Activated CD4-positive, alpha-beta T cell treated with anti-CD3 and anti-CD28 coated beads, Interleukin-2, amount 50 U/mL, for 1 hour (primary cell): ENCODE results near the gene PAX8.

Experiments
- DNase-seq: peaks from one replicate; pipeline ENCODE4 v3.0.0-alpha.2; 2020

Gene PAX8

GRCh38 chr2:113202305-113203216 is 76.2 kb downstream of the PAX8 start:
- no peak for DNase-seq

DNA sequence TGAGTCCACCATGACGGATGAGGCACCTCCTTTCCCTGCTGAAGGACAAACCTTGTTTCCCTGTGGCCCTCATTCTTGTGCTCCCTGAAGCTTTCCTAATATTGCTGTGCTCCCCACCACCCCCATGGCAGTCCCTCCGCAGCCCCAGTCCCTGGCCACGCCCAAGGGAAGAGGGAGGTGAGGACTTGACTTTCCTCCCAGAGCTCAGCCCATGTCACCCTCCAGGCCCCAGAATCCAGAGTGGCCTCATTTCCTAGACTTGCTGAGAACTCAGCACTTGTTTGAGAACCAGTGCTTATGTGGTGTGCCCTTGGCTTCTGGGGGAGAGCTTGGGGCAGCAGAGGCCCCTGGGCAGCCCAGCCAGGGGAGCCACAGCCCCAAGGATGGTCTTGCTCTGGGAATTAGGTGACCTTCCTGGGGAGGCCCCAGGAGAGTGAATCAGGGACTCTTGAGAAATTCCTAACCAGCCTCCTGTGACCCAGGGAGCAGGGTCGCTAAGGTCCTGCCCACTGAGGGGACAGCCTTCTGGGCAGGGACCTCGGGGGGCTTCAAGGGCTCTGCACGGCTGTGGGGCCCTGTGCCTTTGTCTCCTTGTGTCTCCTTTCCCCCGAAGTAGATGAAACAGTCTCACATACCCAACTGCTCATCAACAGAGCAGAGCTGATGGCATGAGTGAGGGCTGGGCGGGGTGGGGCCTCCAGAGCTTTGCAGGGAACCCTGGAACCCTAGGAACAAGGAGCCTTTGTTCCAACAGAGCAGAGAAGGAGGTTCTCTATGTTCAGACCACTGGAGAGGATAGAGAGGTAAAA is 77.0 kb downstream of the PAX8 start:
- DNase-seq, result no peak

DNA sequence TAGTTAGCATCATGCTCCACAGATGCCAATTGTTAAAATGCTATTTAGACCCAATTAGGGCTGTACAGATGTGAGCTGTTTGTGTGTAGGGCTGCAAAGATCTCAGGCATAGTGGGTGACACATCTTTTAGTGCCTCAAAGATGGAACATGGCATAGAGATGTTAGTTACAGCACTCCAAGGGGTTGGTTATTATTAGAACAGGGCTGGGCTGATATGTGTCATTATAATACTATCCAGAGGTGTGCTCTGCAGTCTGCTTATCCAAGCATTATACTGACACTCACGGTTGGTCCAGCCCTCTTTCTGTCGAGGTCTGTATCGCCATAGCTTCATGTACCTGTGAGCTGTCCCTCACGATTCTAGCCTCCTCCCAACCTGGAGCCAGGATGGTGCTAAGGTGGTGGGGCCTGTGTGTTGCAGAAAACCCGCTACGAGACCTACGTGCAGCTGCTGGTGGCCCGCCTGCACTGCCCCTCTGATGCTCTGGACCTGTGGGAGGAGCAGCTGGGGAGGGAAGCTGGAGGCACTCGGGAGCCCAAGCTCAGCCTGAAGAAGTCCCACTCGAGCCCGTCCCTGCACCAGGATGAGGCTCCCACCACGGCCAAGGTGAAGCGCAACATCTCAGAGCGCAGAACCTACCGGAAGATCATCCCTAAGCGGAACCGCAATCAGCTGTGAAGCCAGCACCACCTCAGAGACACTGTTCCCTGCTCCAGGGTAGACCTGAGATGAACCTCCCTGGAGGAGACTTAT is 77.8 kb downstream of the PAX8 start:
- DNase-seq, result no peak

GRCh38 chr2:113200236-113200635 is 78.5 kb downstream of the PAX8 start:
- no peak for DNase-seq

DNA sequence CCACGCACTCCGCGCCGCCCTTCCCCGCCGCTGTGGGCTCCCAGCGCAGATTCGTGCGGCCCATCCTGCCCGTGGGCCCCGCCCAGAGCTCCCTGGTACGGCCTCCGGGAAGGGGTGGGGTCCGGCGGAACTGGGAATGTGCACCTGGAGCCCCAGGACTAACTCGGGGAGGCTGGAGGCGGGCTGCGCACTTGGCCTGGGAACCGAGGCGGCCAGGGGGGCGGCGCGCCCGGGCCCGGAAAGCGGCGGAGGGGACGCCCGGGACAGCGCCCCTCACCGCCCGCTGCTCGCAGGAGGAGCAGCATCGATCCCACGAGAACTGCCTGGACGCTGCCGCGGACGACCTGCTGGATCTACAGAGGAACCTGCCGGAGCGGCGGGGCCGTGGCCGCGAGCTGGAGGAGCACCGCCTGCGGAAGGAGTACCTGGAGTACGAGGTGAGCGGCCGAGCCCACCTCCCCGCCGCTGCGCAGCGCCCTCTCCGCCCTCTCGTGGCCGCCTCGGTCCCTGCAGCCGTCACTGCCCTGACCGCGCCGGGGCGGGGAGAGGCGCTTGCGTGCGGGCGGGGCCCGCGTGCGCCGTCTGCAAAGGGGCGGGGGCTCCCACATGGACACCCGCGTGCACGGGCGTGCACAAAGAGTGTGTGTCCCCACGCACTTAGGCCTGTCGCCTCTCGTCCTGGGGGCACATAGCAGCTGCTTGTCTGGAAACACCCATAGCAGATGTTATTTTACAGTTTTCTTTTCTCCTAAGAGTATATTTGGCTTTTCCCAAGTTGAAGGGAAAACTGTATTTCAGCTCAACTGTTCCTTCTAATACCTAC is 79.7 kb downstream of the PAX8 start:
- DNase-seq, result peak; percentile 77

DNA sequence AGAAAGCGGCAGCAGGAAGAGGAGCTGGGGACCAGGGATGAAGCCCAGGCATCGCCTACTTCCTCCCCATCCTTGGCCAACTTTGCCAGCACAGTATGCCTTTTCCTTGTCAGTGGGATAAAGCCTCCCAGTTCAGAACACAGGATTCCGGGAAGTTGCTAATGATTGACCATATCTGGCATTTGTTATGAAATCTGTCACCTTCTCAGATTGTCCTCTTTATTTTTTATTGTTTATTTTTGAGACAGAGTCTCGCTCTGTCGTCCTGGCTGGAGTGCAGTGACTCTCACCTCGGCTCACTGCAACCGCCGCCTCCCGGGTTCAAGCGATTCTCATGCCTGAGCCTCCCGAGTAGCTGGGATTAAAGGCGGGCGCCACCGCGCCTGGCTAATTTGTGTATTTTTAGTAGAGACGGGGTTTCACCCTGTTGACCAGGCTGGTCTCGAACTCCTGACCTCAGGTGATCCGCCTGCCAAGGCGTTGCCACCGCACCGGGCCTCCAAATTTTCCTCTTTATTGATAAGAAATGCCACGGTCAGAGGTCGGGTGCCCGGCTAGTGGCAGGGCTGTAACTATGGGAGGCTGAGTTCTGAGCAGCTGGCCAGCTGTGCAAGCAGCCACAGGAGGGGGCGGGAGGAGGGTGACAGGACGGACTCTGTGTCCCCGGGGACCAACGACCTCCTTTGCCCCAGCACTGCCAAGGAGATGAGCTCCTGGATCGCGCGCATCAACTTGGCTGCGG is 80.5 kb downstream of the PAX8 start:
- no peak for DNase-seq

- DNase-seq, result no peak
Observed at GRCh38 chr2:113197347-113198047, 81.2 kb downstream of the PAX8 start.

DNA sequence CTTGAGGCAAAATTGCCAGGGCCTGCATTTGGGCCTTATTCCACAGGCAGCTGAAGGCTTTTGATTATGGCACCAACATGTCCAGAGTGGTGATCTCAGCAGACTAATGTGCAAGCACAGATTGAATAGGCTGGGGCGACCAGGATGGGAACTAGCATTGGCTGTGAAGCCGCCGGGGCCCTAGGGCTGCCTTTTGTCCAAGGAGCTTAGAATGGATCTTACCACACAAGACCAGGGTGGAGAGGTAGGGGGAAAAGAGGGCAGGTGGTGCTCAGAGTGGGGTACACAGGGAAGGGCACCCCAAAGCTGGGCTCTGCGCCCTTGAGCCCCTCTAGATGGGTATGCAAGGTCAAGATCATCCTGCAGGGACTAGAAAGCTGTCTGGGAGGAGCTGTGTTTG is 81.9 kb downstream of the PAX8 start:
- no peak for DNase-seq

DNA sequence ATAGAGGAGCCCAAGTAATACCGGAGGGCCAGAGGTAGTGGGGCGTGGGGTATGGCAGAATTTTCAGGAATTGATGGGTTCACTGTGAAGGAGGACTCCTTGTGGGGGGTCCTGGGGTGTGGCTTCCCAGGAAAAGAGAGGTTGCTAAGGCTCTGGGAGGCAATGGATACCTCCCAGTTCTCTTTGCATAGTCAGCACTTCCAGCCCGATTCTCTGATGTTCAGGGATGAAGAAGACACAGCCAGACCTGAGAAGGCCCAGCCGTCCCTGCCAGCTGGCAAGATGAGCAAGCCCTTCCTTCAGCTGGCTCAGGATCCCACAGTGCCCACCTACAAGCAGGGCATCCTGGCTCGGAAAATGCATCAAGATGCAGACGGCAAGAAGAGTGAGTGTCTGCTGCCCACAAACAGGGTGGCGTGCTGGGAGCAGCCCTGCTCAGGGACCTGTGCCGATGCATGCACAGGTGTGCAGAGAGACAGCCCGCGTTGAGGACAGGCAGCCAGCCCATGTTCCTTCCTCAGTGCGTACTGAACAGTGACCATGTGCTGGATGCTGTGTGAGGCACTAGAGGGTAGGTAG is 82.7 kb downstream of the PAX8 start:
- no peak for DNase-seq

DNA sequence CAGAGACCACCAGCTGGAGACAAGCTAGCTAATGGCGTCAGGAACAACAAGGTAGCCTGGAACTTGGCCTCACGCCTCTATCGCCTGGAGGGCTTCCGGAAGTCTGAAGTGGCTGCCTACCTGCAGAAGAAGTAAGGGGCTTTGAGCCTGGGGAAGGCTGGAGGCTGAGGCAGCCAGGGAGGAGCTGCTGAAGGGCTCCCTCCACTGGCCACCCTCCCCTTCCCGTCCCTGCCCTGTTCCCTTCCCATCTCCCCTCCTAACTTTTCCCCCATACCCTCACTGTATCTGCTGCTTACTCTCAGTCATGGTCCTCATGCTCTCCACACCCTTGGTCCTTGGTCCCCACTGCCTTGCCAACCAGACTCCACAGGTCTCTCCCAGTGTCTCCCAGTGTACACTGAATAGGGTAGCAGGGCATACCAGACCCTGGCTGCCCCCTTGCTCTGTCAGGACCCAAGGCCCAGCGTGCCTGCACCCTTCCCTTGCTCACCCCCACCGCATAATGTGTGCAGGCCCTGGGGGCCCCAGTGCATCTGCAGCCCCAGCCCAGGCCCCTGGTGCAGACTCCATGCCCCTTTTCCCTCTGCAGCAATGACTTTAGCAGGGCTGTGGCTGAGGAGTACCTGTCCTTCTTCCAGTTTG is 86.1 kb downstream of the PAX8 start:
- DNase-seq, result no peak

DNA sequence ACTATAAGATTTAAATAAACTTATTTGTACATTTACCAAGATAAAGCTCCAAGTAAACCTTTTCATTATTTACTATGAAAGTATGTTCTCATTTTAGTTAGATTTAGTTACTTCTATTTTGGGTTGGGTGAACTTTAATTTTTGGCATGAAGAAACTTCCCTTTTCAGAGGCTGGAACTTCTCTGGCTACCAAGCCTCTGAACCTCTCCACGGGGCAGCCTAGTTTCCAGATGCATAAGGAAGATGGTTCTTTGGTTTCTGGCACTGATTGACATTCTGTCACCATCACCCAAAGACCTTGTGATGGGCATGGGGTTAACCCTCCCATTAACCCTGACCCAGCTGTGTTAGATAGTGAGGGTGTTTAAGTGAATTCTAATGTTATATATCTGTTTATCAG is 87.8 kb downstream of the PAX8 start:
- no peak for DNase-seq

DNA sequence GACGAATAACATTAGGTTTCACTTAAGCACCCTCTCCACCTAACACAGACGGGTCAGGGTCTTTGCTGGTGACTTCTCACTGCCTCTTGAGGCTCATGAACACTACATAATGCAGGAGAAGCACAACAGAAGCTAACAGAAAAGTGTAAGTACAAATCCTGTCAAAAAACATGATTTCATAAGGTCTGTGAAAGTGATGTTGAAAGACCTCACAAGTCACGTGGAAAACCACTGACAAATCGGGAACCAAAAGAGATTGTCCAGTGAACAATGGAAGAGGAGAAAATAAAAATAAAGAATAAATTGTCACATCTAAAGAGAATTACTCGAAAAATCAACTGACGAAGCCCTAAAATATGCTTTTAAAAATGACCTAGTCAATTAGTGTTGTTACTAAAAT is 91.0 kb downstream of the PAX8 start:
- no peak for DNase-seq

GRCh38 chr2:113186433-113186796 is 92.3 kb downstream of the PAX8 start:
- no peak for DNase-seq

DNA sequence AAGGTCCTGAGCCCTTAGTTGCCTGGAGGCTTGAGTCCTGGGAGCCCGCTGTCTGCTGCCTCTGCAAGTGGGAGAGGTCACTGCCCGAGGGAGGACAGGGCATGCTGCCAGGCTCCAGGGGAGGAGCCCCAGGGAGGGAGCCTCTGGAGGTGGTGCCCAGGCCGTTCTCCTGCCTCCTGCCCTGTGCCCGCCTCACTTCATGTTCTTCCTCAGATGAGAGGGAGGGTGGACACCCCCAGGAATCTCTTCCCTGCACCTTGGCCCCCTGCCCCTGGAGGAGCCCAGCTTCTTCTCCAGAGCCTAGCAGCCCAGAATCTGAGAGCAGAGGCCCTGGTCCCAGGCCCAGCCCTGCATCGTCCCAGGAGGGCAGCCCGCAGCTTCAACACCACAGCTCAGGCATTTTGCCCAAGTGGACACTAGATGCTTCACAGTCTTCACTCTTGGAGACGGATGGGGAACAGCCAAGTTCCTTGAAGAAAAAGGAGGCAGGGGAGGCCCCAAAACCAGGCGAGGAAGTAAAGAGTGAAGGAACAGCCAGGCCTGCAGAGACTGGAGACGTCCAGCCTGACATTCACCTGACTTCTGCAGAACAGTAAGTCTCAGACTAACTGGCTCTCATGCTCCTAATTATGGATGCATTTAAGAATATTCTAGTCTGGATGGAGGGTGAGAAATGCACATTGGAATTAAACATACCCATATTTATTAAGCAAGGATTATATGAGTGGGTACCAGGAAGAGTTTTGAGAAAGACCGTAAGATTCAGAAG is 92.9 kb downstream of the PAX8 start:
- no peak for DNase-seq

- no peak for DNase-seq
Observed at GRCh38 chr2:113184531-113185230, 94.0 kb downstream of the PAX8 start.

GRCh38 chr2:113183703-113184102 is 95.0 kb downstream of the PAX8 start:
- no peak for DNase-seq

DNA sequence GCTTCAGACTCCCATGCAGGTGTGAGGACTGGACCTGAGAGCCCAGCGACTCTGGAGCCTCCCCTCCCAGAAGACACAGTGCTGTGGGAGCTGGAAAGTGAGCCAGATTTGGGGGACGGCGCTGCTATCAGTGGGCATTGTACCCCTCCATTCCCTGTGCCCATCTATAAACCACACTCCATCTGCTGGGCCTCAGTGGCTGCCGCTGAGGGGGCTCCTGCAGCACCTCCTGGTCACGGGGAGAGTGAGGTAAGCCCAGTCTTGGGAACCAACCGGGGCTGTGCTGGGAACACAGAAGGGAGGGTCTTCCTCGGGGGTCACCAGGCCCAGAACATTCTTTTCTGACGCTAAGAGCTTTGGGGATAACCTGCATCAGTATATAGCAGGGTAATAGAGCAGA is 95.5 kb downstream of the PAX8 start:
- DNase-seq, result no peak

DNA sequence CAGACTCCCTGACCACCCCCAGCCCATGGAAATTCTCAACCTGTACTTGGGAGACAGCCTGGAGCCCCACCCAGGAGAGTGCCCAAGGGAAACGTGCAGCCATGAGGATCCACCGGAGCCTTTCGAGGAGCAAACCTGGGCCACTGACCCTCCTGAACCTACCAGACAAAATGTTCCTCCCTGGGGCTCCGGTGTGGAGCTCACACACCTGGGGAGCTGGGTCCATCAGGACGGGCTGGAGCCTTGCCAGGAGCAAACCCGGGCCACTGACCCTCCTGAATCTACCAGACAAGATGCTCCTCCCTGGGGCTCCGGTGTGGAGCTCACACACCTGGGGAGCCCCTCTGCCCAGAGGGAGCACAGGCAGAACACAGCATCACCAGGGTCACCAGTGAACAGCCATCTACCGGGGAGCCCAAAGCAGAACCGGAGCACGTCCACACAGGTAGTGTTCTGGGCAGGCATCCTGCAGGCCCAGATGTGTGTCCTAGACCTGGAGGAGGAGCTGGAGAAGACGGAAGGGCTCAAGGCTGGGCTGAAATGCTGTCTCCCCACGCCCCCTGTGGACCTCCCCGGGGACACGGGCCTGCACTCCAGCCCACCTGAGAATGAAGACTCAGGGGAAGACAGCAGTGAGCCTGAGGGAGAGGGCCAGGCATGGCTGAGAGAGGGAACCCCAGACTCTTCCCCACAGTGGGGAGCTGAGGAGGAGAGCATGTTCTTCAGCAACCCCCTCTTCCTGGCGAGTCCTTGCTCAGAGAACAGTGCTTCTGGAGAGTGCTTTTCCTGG is 96.1 kb downstream of the PAX8 start:
- DNase-seq, result no peak
